ENCODE results near the gene NCKIPSD.

Gene NCKIPSD

GRCh38 chr3:48682786-48683185, 2.9 kb downstream of the NCKIPSD start:
- no peak overlapping the region for H3K4me3 ChIP-seq (ENCODE audit: low read depth, low read length)
- no peak for DNase-seq (ENCODE audit: low read depth)
- TF ChIP-seq MAX (IDR thresholded peaks at IDR 0.05; ENCODE audit: low read depth, low read length) (no peak), CTCF (IDR thresholded peaks at IDR 0.05; ENCODE audit: low read depth, low read length) (no peak), POLR2A (IDR thresholded peaks at IDR 0.05; ENCODE audit: extremely low read depth, insufficient read length) (no peak), MYC (IDR thresholded peaks at IDR 0.05; ENCODE audit: low read depth, low read length) (no peak)

GRCh38 chr3:48681974-48682610, 3.6 kb downstream of the NCKIPSD start:
- TF ChIP-seq POLR2A (IDR thresholded peaks at IDR 0.05; ENCODE audit: extremely low read depth, insufficient read length) (no peak), CTCF (IDR thresholded peaks at IDR 0.05; ENCODE audit: low read depth, low read length) (no peak), MAX (IDR thresholded peaks at IDR 0.05; ENCODE audit: low read depth, low read length) (no peak), MYC (IDR thresholded peaks at IDR 0.05; ENCODE audit: low read depth, low read length) (no peak)
- no peak overlapping the region for H3K4me3 ChIP-seq (ENCODE audit: low read depth, low read length)
- DNase-seq (ENCODE audit: low read depth) = no peak

- DNase-seq (ENCODE audit: low read depth) = no peak
- TF ChIP-seq POLR2A (IDR thresholded peaks at IDR 0.05; ENCODE audit: extremely low read depth, insufficient read length) = no peak
- no peak for TF ChIP-seq CTCF (IDR thresholded peaks at IDR 0.05; ENCODE audit: low read depth, low read length)
- no peak for TF ChIP-seq MYC (IDR thresholded peaks at IDR 0.05; ENCODE audit: low read depth, low read length)
- TF ChIP-seq MAX (IDR thresholded peaks at IDR 0.05; ENCODE audit: low read depth, low read length) = no peak
- no peak overlapping the region for H3K4me3 ChIP-seq (ENCODE audit: low read depth, low read length)
Observed at GRCh38 chr3:48681541-48681880, 4.2 kb downstream of the NCKIPSD start.

GRCh38 chr3:48680811-48681540, 4.7 kb downstream of the NCKIPSD start:
- TF ChIP-seq MAX (IDR thresholded peaks at IDR 0.05; ENCODE audit: low read depth, low read length) (no peak), POLR2A (IDR thresholded peaks at IDR 0.05; ENCODE audit: extremely low read depth, insufficient read length) (no peak), CTCF (IDR thresholded peaks at IDR 0.05; ENCODE audit: low read depth, low read length) (no peak), MYC (IDR thresholded peaks at IDR 0.05; ENCODE audit: low read depth, low read length) (no peak)
- no peak overlapping the region for H3K4me3 ChIP-seq (ENCODE audit: low read depth, low read length)
- DNase-seq (ENCODE audit: low read depth) = no peak

- TF ChIP-seq MAX (IDR thresholded peaks at IDR 0.05; ENCODE audit: low read depth, low read length) (no peak), POLR2A (IDR thresholded peaks at IDR 0.05; ENCODE audit: extremely low read depth, insufficient read length) (no peak), CTCF (IDR thresholded peaks at IDR 0.05; ENCODE audit: low read depth, low read length) (no peak), MYC (IDR thresholded peaks at IDR 0.05; ENCODE audit: low read depth, low read length) (no peak)
- H3K4me3 ChIP-seq (ENCODE audit: low read depth, low read length) = no peak overlapping the region
- no peak for DNase-seq (ENCODE audit: low read depth)
Observed at GRCh38 chr3:48679411-48680391, 6.0 kb downstream of the NCKIPSD start.
